Testis (tissue), 2 donors: ENCODE measurements around the gene GRIP1.

Experiments used
- POLR2A ChIP-seq: fragments of 450-650 bp; IDR thresholded peaks from one replicate; pipeline ENCODE4 v1.6.1; 2017; ENCODE audit warnings: antibody characterized with exemption, mild to moderate bottlenecking, moderate library complexity
- TF ChIP-seq, protein P1 (sequence below), 3 experiments: fragments of 450-650 bp in 2 of 3; fragments of 200-600 bp in 1 of 3; sonication (generic) in 1 of 3; IDR thresholded peaks; one replicate each; pipeline ENCODE4 v1.5.1; 2016 to 2019; ENCODE audit warnings: antibody characterized with exemption in 3 of 3, mild to moderate bottlenecking in 2 of 3, moderate library complexity in 1 of 3

DNA sequence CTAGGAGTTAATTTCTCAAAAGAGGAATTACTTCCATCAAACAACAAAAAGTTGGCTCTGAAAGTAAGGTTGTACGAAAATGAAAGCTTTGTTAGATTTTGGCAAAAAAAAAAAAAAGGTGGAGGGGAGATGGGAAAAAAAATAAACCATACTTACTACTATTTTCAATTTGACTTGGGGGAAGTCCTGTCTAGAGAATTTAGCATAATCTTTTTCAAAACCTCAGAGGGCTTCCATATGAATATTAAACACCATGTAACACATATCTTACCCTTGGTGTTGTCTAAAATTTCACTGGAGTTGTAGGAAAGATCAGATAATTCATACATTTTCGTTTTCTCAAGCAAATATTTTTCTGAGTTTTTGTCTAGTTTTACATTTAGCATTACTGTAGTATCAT, 17.5 kb downstream of the GRIP1 start:
- TF ChIP-seq, protein P1, sequence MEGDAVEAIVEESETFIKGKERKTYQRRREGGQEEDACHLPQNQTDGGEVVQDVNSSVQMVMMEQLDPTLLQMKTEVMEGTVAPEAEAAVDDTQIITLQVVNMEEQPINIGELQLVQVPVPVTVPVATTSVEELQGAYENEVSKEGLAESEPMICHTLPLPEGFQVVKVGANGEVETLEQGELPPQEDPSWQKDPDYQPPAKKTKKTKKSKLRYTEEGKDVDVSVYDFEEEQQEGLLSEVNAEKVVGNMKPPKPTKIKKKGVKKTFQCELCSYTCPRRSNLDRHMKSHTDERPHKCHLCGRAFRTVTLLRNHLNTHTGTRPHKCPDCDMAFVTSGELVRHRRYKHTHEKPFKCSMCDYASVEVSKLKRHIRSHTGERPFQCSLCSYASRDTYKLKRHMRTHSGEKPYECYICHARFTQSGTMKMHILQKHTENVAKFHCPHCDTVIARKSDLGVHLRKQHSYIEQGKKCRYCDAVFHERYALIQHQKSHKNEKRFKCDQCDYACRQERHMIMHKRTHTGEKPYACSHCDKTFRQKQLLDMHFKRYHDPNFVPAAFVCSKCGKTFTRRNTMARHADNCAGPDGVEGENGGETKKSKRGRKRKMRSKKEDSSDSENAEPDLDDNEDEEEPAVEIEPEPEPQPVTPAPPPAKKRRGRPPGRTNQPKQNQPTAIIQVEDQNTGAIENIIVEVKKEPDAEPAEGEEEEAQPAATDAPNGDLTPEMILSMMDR (IDR thresholded peaks at IDR 0.05), result no peak
- TF ChIP-seq POLR2A, result no peak
